Fibroblast of lung (primary cell): Measurements from ENCODE around the gene SLC20A1. TPM values are rescaled to one million over a fixed set of nuclear protein-coding genes. Genes with fewer than 3 reads are reported as not detected.

ENCODE experiments used
- DNase-seq, 2 donors: peaks; one replicate each; pipeline versions ENCODE4 v3.0.0 to v3.0.0-alpha.2; 2010; ENCODE audit warnings: low read depth in 2 of 2
- H2AFZ ChIP-seq: 2 replicates; pipeline ENCODE4 v1.5.1; 2012; ENCODE audit warnings: low read length, control low read depth, inconsistent platforms
- H3K27ac ChIP-seq: 2 replicates; pipeline ENCODE4 v1.5.1; 2011; ENCODE audit warnings: low read length, control low read depth; ENCODE audit not compliant: insufficient read depth
- H3K27me3 ChIP-seq: 2 replicates; pipeline ENCODE4 v1.5.1; 2011; ENCODE audit warnings: mild to moderate bottlenecking, low read length; ENCODE audit not compliant: control insufficient read depth, insufficient read depth
- H3K36me3 ChIP-seq: 2 replicates; pipeline ENCODE4 v1.5.1; 2011; ENCODE audit warnings: low read length; ENCODE audit not compliant: control insufficient read depth, insufficient read depth
- H3K4me1 ChIP-seq: 2 replicates; pipeline ENCODE4 v1.5.1; 2011; ENCODE audit warnings: low read length; ENCODE audit not compliant: control insufficient read depth, insufficient read depth; ENCODE audit errors: extremely low read depth
- H3K4me2 ChIP-seq: 2 replicates; pipeline ENCODE4 v1.5.1; 2011; ENCODE audit warnings: low read length, control low read depth; ENCODE audit not compliant: insufficient read depth; ENCODE audit errors: extremely low read depth
- H3K4me3 ChIP-seq, 4 experiments: fragments of 200-600 bp in 1 of 4; sonication (generic) in 1 of 4; replicated peaks in 1 of 4; 2 replicates each; pipeline ENCODE4 v1.5.1; 2011 to 2016; ENCODE audit warnings: low read length in 4 of 4, low read depth in 3 of 4, mild to moderate bottlenecking in 3 of 4, control low read depth in 2 of 4, inconsistent platforms in 1 of 4, mixed read lengths in 1 of 4; ENCODE audit not compliant: insufficient read depth in 1 of 4; ENCODE audit errors: control extremely low read depth in 1 of 4
- H3K79me2 ChIP-seq: 2 replicates; pipeline ENCODE4 v1.5.1; 2012; ENCODE audit warnings: mild to moderate bottlenecking, low read length, inconsistent platforms; ENCODE audit not compliant: control insufficient read depth, insufficient read depth
- H3K9ac ChIP-seq: 2 replicates; pipeline ENCODE4 v1.5.1; 2011; ENCODE audit warnings: mild to moderate bottlenecking, low read length, control low read depth; ENCODE audit not compliant: insufficient read depth
- H3K9me3 ChIP-seq: 2 replicates; pipeline ENCODE4 v1.5.1; 2012; ENCODE audit warnings: low read depth, low read length; ENCODE audit not compliant: control insufficient read depth, insufficient read depth
- H4K20me1 ChIP-seq: 2 replicates; pipeline ENCODE4 v1.5.1; 2011; ENCODE audit warnings: low read length; ENCODE audit not compliant: control insufficient read depth, insufficient read depth; ENCODE audit errors: extremely low read depth
- CTCF ChIP-seq, 2 donors: IDR thresholded peaks in 1 of 2; conservative IDR thresholded peaks in 1 of 2; 1 replicate in 1 of 2; 2 replicates in 1 of 2; pipeline ENCODE4 v1.5.1; 2011 to 2012; ENCODE audit warnings: low read length in 2 of 2, control low read depth in 1 of 2, inconsistent platforms in 1 of 2, low read depth in 1 of 2, mild to moderate bottlenecking in 1 of 2
- EZH2 ChIP-seq: IDR thresholded peaks from 2 replicates; pipeline ENCODE4 v1.5.1; 2012; ENCODE audit warnings: low read length, control low read depth, mild to moderate bottlenecking; ENCODE audit errors: missing control alignments
- polyA plus RNA-seq, 2 donors: library from polyadenylated mRNA; depleted of rRNA in 1 of 2; stranded (reverse) in 1 of 2; unstranded in 1 of 2; fragments of >200 nt; gene quantifications; 2 replicates each; pipeline ENCODE4 v1.2.1, GENCODE V29; 2011 to 2012; ENCODE audit warnings: missing spikeins in 1 of 2
- total RNA-seq: library from RNA; depleted of rRNA; stranded (reverse); fragments of >200 nt; gene quantifications from 2 replicates; pipeline ENCODE4 v1.2.1, GENCODE V29; 2014

The SLC20A1 gene
- total and polyA plus RNA-seq, 2 donors (not counting 1 experiment from before 2014, with no cell fraction given): 61.3 to 77.3 TPM

DNA sequence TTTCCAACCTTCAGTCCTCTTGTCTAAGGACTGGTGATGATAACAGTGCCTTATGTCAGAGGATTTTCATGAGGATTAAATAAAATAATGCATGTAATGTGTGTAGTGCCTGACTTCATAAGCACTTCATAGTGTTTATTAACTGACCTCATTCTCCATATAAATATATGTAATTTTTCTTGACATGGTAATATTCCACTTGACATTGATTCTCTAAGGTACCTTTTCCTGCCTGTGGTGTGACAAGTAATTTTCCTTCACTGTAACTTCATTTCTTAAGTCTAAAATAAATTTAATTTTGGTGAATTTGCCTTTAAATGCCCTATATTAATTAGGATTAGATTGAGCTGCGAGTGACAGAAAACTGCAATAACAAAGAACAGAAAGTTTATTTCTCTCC is 27.3 kb downstream of the SLC20A1 start:
- Histone ChIP-seq H3K4me1 (no peaks in the 10 kb centered on the region), H4K20me1 (no peaks in the 10 kb centered on the region), H3K36me3 (no peaks in the 10 kb centered on the region), H3K4me3 (no peak overlapping the region), H3K4me2 (no peak overlapping the region), H3K9me3 (no peaks in the 10 kb centered on the region), H3K9ac (no peak overlapping the region), H3K27me3 (no peaks in the 10 kb centered on the region), H3K79me2 (no peaks in the 10 kb centered on the region), H2AFZ (no peak overlapping the region), H3K27ac (no peak overlapping the region)
- no peak for DNase-seq
- TF ChIP-seq EZH2: no peak
- TF ChIP-seq CTCF (conservative IDR thresholded peaks at IDR 0.05 in 1 of 2, IDR thresholded peaks at IDR 0.05 in 1 of 2; ENCODE audit: low read depth in 1 of 2, low read length in 2 of 2): no peak

GRCh38 chr2:112674229-112674628 is 28.5 kb downstream of the SLC20A1 start:
- H3K27ac ChIP-seq: no peak overlapping the region
- TF ChIP-seq EZH2 (no peak), CTCF (conservative IDR thresholded peaks at IDR 0.05 in 1 of 2, IDR thresholded peaks at IDR 0.05 in 1 of 2; ENCODE audit: low read depth in 1 of 2, low read length in 2 of 2) (no peak)
- H3K9ac ChIP-seq: no peak overlapping the region
- no peaks in the 10 kb centered on the region for H3K27me3 ChIP-seq
- no peaks in the 10 kb centered on the region for H3K79me2 ChIP-seq
- H3K4me1 ChIP-seq: no peaks in the 10 kb centered on the region
- no peak overlapping the region for H3K4me2 ChIP-seq
- peak in 1 of 2 donors; percentile 39 for DNase-seq
- no peak overlapping the region for H2AFZ ChIP-seq
- no peak overlapping the region for H3K4me3 ChIP-seq
- no peaks in the 10 kb centered on the region for H3K9me3 ChIP-seq
- H3K36me3 ChIP-seq: no peaks in the 10 kb centered on the region
- no peaks in the 10 kb centered on the region for H4K20me1 ChIP-seq

- no peaks in the 10 kb centered on the region for H3K36me3 ChIP-seq
- no peak overlapping the region for H2AFZ ChIP-seq
These were observed 33.7 kb downstream of the SLC20A1 start for GRCh38 chr2:112679484-112679883.

More at GRCh38 chr2:112679484-112679883, 33.7 kb downstream of the SLC20A1 start:
- H3K9me3 ChIP-seq: no peaks in the 10 kb centered on the region
- H3K9ac ChIP-seq: no peak overlapping the region
- no peaks in the 10 kb centered on the region for H3K79me2 ChIP-seq
- no peak overlapping the region for H3K4me3 ChIP-seq
- H3K4me2 ChIP-seq: no peak overlapping the region
- H3K27me3 ChIP-seq: no peaks in the 10 kb centered on the region
- TF ChIP-seq CTCF (conservative IDR thresholded peaks at IDR 0.05 in 1 of 2, IDR thresholded peaks at IDR 0.05 in 1 of 2; ENCODE audit: low read depth in 1 of 2, low read length in 2 of 2) (no peak), EZH2 (no peak)
- no peaks in the 10 kb centered on the region for H3K4me1 ChIP-seq
- peak in 1 of 2 donors; percentile 43 for DNase-seq
- no peak overlapping the region for H3K27ac ChIP-seq
- H4K20me1 ChIP-seq: no peaks in the 10 kb centered on the region
